ENCODE measurements around the gene CST3. TPM values are rescaled to one million over a fixed set of nuclear protein-coding genes. Genes with fewer than 3 reads are reported as not detected.

CST3 gene
- total RNA-seq, 1 donor from 2014 or later, result 291 TPM

DNA sequence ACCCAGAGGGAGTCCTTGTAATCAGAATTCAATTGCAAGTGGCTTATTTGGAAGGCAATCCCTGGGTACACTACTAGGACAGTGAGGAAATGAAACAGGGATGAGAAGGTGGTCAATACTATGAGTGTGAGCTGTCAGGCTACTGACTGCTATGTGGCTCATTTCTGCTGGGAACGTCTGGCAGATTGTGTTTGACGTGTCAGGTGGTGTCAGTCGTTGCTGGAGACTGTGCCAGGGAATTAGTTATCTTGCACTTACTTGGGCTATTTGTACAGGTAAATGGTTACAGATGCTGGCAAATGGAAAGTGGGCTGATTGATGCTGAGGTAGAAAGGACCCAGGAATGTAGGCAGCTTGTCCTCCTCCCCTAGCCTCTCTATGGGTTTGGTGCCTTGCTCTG lies 33.7 kb upstream of the CST3 start:
- peaks cover 12% of the 10 kb centered on the region for H3K27me3 Mint-ChIP-seq
- no peak for DNase-seq (ENCODE audit: extremely low spot score, unreplicated experiment)
- no peaks in the 10 kb centered on the region for H3K4me1 Mint-ChIP-seq (ENCODE audit: unreplicated experiment)
- H3K27ac Mint-ChIP-seq, result no peak overlapping the region
- TF ChIP-seq, protein P1, sequence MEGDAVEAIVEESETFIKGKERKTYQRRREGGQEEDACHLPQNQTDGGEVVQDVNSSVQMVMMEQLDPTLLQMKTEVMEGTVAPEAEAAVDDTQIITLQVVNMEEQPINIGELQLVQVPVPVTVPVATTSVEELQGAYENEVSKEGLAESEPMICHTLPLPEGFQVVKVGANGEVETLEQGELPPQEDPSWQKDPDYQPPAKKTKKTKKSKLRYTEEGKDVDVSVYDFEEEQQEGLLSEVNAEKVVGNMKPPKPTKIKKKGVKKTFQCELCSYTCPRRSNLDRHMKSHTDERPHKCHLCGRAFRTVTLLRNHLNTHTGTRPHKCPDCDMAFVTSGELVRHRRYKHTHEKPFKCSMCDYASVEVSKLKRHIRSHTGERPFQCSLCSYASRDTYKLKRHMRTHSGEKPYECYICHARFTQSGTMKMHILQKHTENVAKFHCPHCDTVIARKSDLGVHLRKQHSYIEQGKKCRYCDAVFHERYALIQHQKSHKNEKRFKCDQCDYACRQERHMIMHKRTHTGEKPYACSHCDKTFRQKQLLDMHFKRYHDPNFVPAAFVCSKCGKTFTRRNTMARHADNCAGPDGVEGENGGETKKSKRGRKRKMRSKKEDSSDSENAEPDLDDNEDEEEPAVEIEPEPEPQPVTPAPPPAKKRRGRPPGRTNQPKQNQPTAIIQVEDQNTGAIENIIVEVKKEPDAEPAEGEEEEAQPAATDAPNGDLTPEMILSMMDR (conservative IDR thresholded peaks at IDR 0.05), result no peak
- H3K36me3 Mint-ChIP-seq, result no peaks in the 10 kb centered on the region
- H3K9me3 Mint-ChIP-seq, result no peaks in the 10 kb centered on the region
- no peak overlapping the region for H3K4me3 Mint-ChIP-seq

DNA sequence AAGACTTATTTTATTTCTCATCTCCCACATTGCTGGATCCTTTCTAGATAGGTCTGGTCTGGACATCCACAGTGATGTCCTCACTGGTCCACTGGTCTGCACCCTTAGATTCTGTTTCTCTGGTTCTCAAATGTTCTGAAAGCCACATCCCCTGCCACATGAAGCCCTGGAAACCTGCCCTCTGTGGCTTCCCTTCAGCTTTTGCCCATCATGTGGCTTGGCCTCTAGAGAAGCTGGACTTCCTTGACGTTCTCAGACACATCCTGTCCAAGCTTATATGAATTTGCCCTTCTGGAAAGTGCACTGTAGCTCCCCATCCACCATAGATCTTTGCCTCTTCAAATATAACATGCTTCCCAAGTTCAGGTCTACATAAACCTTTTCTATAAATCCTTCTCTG lies 32.6 kb upstream of the CST3 start:
- Mint-ChIP-seq H3K4me3 (no peak overlapping the region), H3K27me3 (peaks cover 6% of the 10 kb centered on the region), H3K9me3 (no peaks in the 10 kb centered on the region), H3K27ac (no peak overlapping the region), H3K36me3 (no peaks in the 10 kb centered on the region), H3K4me1 (ENCODE audit: unreplicated experiment) (no peaks in the 10 kb centered on the region)
- TF ChIP-seq, protein P1 (conservative IDR thresholded peaks at IDR 0.05), result no peak
- no peak for DNase-seq (ENCODE audit: extremely low spot score, unreplicated experiment)

DNA sequence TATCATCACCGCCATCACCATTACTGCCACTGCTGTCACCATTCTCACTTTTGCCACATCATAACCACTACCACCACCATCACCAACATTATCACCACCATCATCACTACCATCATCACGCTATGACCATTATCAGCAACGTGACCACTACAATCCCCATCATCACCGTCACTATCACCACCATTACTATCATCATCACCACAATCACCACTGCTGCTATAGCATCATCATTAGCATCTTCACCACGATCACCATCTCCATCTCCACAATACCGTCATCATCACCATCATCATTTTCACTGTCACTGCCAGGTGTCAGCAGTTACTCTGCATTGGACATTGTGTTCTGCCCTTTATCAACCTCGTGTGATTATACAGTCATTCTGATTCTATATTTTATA lies 32.1 kb upstream of the CST3 start:
- no peak for DNase-seq (ENCODE audit: extremely low spot score, unreplicated experiment)
- no peaks in the 10 kb centered on the region for H3K36me3 Mint-ChIP-seq
- H3K4me3 Mint-ChIP-seq, result no peak overlapping the region
- TF ChIP-seq, protein P1 (conservative IDR thresholded peaks at IDR 0.05), result no peak
- peaks cover 6% of the 10 kb centered on the region for H3K27me3 Mint-ChIP-seq
- no peaks in the 10 kb centered on the region for H3K4me1 Mint-ChIP-seq (ENCODE audit: unreplicated experiment)
- no peaks in the 10 kb centered on the region for H3K9me3 Mint-ChIP-seq
- no peak overlapping the region for H3K27ac Mint-ChIP-seq

DNA sequence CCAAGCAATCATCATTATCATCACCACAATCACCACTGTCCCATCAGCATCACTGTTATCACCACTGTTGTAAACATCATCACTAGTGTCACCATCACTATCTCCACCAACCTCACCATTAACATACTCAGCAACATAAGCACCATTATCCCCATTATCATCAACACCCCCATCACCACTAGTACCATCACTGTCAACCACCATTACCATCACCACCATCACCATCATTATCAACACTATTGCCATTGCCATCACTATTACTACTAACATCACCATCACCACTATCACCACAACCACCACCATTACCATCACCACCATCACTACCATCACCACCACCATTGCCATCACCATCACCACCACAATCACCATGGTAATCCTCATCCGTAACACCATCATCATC lies 31.6 kb upstream of the CST3 start:
- TF ChIP-seq, protein P1 (conservative IDR thresholded peaks at IDR 0.05), result no peak
- Mint-ChIP-seq H3K4me1 (ENCODE audit: unreplicated experiment) (no peaks in the 10 kb centered on the region), H3K9me3 (no peaks in the 10 kb centered on the region), H3K27me3 (peaks cover 6% of the 10 kb centered on the region), H3K27ac (no peak overlapping the region), H3K4me3 (no peak overlapping the region), H3K36me3 (no peaks in the 10 kb centered on the region)
- no peak for DNase-seq (ENCODE audit: extremely low spot score, unreplicated experiment)

GRCh38 chr20:23668477-23668951 lies 30.8 kb upstream of the CST3 start:
- DNase-seq (ENCODE audit: extremely low spot score, unreplicated experiment), result no peak

More at GRCh38 chr20:23668477-23668951, 30.8 kb upstream of the CST3 start:
- Mint-ChIP-seq H3K36me3 (no peaks in the 10 kb centered on the region), H3K4me1 (ENCODE audit: unreplicated experiment) (no peaks in the 10 kb centered on the region), H3K27me3 (peaks cover 6% of the 10 kb centered on the region), H3K27ac (no peak overlapping the region), H3K4me3 (no peak overlapping the region), H3K9me3 (no peaks in the 10 kb centered on the region)
- TF ChIP-seq, protein P1 (conservative IDR thresholded peaks at IDR 0.05), result peak; percentile 88
